Activated CD8-positive, alpha-beta memory T cell treated with anti-CD3 and anti-CD28 coated beads, Interleukin-2, amount 50 U/mL, for 24 hours (primary cell): ENCODE results near the gene KCTD19.

ENCODE experiments used
- DNase-seq: peaks from one replicate; pipeline ENCODE4 v3.0.0-alpha.2; 2020; ENCODE audit errors: extremely low read depth

KCTD19 gene

GRCh38 chr16:67317853-67318252 is 8.7 kb downstream of the KCTD19 start:
- no peak for DNase-seq

DNA sequence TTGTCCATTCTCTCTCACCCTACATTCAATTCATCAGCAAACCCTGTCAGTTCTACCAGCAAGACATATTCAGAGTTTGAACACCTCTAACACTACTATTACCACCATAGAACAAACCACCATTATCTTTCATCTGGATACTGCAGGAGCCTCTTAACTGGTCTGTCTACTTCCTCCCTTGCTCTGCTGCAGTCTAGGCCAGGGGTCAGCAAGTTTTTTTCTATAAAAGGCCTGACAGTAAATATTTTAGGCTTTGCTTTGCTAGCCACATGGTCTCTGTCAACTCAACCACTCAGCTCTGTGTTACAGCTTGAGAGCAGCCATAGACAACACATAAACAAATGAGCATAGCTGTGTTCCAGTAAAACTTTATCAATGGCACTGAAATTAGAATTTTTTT is 13.8 kb downstream of the KCTD19 start:
- DNase-seq = no peak

GRCh38 chr16:67311607-67312488 is 14.7 kb downstream of the KCTD19 start:
- DNase-seq = peak; percentile 74

DNA sequence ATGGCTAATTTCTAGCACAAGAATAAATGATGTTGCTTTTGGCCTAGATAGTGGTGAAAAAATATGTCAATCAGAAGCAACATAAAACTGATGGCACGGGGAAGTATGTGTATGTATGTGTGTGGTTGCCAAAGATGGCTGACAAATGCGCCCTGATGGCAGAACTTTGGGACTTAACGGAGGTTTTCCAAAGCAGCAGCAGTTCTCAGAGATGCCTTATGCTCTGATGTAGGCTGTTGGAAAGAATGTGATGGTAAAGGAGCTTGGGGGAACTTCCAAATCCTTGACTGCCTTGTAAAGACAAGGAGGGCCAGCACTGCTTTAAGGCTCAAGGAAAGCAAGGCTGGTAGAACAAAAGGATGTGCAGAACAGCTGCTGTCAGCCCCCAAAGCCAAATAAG is 16.0 kb downstream of the KCTD19 start:
- DNase-seq = no peak

GRCh38 chr16:67305216-67306071 is 21.1 kb downstream of the KCTD19 start:
- no peak for DNase-seq

- DNase-seq = no peak
Observed at GRCh38 chr16:67304020-67304419, 22.5 kb downstream of the KCTD19 start.

GRCh38 chr16:67302970-67303369 is 23.6 kb downstream of the KCTD19 start:
- DNase-seq = no peak

DNA sequence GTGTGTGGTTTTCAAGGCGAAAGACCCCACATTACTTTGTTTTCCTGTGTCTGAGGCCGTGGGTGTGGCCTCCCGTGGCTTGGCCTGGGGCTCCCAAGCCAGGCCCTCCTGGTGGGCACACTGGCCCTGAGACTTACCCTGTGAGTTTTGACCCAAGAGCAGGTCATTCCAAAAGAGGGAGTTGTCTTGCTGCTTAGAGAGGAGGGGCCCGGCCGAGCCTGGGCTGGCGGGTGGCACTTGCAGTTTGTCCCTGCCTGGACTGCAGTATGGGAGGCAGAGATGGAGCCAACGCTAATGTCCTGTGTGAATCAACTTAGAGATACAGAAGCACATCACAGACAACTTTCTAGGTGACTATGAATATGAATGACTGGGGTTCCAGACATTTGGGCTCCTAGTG is 24.5 kb downstream of the KCTD19 start:
- no peak for DNase-seq

GRCh38 chr16:67301080-67301782 is 25.3 kb downstream of the KCTD19 start:
- DNase-seq = no peak

DNA sequence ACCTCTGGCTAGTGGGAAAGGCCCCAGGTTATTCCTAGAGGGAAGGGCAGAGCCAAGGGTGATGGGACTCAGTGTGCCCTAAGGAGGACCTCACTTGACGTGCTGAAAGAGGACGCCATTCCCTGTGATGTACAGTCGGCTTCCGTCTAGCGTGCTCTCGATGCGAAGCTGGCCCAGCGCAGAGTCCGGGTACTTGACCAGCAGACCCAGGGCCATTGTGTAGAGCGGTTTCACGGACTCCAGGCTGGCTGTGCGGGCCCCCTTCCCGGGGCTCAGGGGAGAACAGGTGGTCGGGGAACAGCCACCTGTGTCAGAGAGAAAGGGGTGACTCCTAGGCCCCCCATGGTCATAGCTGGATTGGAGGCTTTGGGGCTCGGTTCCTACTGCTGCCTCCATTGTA is 27.3 kb downstream of the KCTD19 start:
- no peak for DNase-seq

GRCh38 chr16:67298277-67298676 is 28.3 kb downstream of the KCTD19 start:
- DNase-seq = no peak

DNA sequence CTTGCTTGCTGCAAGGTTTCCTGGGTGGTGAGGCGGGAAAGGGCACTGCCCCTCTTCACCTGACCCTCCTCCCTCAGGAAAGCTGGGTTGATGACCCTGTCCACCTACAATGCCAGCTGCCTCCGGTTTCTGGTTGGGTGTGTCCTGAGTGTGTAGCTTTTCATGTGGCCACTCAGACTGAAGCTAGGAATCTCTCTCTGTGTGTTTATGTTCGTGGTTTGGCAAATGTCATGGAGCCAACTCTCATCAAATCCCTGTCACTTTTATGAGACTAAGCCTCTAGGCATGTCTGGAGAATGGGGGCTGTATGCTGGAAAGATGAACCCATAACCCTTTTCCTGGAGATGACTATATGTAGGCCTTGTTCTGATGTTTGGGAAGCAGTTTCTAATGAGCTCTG is 30.1 kb downstream of the KCTD19 start:
- no peak for DNase-seq

- DNase-seq = no peak
Observed at GRCh38 chr16:67294938-67295361, 31.6 kb downstream of the KCTD19 start.

DNA sequence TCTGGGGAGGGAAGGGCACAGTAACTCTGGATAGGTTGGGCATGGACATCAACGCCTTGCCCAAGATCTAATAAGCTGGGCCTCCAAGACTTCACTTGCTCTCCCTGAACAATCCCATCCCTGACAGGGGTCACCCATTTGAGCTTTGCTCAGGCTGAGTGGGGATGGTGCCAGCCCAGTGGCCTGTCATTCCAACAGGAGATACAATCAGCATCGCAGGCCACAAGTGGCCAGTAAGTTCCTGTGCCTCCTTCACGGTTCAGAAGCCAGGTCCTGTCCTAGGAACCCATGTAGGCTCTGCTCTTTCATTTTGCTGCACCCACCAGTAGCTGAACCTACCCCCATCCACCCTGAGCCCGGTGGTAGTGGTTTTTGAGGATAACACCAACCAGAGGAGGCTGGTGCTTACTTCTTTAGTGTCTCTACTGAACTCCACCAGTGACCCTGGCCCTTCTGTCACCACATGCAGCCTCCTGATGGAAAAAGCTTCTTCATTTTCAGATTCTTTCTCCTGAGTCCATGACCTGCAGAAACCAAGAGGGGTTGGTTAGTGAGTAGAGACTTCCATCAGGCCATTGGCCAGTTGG is 32.3 kb downstream of the KCTD19 start:
- no peak for DNase-seq

DNA sequence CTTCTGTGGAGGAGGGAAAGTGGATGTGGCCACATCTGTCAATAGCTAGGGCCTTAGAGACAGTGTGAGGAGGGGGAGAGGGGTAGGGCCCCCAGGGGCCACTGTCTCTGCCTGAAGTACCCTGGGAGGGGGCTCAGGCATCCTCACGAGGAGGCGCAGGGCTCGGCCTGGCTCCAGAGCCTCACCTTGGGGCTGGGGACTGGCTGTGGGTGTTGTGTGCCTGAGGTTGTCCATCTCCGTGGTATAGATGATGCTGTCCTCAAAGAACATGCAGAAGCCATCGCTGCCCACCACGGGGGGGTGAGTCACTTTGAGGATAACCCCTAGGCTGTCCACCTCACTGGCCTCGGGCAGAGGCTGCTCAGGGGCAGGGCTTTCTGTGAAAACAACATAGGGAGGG is 35.1 kb downstream of the KCTD19 start:
- DNase-seq = no peak

DNA sequence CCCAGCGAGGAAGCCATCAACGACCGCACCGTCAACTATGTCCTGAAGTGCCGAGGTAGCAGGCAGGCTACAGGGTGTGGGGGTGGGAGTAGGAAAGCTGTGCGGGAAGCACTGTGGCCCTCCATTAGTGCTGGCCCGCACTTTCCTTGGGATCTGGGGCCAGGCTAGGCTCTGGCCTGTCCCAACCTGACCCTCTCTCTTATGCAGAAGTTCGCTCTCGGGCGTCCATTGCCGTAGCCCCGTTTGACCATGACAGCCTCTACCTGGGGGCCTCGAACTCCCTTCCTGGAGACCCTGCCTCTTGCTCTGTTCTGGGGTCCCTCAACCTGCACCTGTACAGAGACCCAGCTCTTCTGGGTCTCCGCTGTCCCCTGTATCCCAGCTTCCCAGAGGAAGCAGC is 38.6 kb downstream of the KCTD19 start:
- DNase-seq = no peak

DNA sequence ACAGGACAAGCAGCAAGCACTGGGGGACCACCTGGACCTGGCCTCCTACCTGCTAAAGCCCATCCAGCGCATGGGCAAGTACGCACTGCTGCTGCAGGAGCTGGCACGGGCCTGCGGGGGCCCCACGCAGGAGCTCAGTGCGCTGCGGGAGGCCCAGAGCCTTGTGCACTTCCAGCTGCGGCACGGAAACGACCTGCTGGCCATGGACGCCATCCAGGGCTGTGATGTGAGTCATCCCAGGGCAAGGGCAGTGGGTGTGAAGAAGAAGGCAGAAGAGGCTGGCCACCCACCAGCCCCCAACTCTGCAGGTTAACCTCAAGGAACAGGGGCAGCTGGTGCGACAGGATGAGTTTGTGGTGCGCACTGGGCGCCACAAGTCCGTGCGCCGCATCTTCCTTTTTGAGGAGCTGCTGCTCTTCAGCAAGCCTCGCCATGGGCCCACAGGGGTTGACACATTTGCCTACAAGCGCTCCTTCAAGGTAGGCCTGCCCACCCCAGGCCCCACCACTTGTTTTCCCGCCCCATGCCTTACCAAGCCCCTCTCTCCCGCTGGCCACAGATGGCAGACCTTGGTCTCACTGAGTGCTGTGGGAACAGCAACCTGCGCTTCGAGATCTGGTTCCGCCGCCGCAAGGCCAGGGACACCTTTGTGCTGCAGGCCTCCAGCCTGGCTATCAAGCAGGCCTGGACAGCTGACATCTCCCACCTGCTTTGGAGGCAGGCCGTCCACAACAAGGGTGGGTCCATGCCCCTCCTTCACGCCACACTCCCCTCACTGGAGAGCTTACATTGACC is 39.9 kb downstream of the KCTD19 start:
- no peak for DNase-seq

DNA sequence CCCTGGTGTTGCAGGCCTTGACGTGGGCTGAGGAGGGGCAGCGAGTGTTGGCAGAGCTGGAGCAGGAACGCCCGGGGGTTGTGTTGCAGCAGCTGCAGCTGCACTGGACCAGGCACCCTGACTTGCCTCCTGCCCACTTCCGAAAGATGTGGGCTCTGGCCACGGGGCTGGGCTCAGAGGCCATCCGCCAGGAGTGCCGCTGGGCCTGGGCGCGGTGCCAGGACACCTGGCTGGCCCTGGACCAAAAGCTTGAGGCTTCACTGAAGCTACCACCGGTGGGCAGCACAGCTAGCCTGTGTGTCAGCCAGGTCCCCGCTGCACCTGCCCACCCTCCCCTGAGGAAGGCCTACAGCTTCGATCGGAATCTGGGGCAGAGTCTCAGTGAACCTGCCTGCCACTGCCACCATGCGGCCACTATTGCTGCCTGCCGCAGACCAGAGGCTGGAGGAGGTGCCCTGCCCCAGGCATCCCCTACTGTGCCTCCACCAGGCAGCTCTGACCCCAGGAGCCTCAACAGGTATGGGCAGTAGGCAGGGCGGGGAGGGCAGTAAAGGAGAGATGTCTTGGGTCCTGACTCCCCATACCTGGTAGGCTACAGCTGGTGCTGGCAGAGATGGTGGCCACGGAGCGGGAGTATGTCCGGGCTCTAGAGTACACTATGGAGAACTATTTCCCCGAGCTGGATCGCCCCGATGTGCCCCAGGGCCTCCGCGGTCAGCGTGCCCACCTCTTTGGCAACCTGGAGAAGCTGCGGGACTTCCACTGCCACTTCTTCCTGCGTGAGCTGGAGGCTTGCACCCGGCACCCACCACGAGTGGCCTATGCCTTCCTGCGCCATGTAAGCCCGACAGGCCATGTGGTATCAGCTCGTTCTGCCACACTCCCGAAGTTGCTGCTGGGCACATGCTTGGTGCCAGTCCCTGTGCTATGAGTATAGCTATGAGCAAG is 41.6 kb downstream of the KCTD19 start:
- DNase-seq = no peak

GRCh38 chr16:67283826-67284555 is 42.5 kb downstream of the KCTD19 start:
- DNase-seq = no peak
